ENCODE data around the gene PSTPIP1. TPM values are rescaled to one million over a fixed set of nuclear protein-coding genes. Genes with fewer than 3 reads are reported as not detected.

PSTPIP1 gene
- total RNA-seq, 1 experiment from 2014 or later, result 13.4 TPM

- no peaks in the 10 kb centered on the region for H3K9me3 ChIP-seq (replicated peaks)
- no peaks in the 10 kb centered on the region for H3K36me3 ChIP-seq
- H3K27ac ChIP-seq, result no peak overlapping the region
- H3K4me3 ChIP-seq, result no peak overlapping the region
- H3K27me3 ChIP-seq, result no peaks in the 10 kb centered on the region
- H3K4me1 ChIP-seq, result 0 out of 2 replicates have a peak, but pooled peaks cover 4% of the 10 kb centered on the region
- no peak for DNase-seq
Measured at GRCh38 chr15:76987276-76987675, 7.7 kb upstream of the PSTPIP1 start.

DNA sequence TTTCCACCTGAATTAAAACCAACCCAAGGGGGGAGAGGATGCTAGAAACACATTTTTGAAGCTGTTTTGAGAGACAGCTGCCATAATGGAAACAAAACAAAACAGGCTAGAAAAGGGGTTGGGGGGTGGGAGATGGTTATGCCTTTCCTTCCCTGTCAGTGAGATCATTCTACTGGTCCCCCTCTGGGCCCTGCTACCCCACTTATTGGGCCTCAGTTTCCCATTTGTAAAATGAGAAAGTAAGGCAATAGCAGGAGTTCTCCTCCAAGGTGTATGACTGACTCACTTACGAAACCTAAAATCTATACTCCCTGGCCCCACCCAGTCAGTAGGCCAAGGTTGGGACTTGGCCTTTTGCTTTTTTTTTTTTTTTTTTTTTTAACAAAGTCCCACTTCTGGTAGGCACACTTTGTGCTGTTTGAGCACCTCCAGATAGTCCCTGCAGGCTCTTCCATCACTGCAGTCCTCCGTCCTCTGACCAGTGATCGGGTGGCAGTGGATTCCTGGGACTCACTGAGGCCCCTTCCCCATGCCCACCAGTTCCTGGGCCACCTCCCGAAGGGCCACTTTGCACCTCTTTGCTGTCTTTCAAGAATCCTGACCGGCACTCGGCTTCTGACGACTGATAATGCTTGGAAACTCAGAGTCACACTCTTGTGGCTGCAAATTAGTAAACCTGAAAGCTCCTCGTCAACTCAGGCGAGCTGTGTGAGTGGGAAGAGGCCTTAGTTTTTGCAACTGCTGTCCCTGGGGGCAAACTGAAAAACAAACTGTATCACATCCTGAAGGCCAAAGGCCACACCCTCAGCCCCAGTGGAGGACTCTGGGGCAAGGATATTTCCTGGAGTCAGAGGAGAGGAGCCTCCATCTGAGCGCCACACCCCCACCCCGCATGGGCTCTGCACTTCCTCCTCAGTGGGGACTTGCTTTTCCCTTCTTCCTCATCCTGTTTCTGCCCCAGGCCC, 6.7 kb upstream of the PSTPIP1 start:
- Histone ChIP-seq H3K36me3 (no peaks in the 10 kb centered on the region), H3K27ac (no peak overlapping the region), H3K4me1 (0 out of 2 replicates have a peak, but pooled peaks cover 4% of the 10 kb centered on the region), H3K4me3 (no peak overlapping the region), H3K9me3 (replicated peaks) (no peaks in the 10 kb centered on the region), H3K27me3 (no peaks in the 10 kb centered on the region)
- DNase-seq, result no peak

DNA sequence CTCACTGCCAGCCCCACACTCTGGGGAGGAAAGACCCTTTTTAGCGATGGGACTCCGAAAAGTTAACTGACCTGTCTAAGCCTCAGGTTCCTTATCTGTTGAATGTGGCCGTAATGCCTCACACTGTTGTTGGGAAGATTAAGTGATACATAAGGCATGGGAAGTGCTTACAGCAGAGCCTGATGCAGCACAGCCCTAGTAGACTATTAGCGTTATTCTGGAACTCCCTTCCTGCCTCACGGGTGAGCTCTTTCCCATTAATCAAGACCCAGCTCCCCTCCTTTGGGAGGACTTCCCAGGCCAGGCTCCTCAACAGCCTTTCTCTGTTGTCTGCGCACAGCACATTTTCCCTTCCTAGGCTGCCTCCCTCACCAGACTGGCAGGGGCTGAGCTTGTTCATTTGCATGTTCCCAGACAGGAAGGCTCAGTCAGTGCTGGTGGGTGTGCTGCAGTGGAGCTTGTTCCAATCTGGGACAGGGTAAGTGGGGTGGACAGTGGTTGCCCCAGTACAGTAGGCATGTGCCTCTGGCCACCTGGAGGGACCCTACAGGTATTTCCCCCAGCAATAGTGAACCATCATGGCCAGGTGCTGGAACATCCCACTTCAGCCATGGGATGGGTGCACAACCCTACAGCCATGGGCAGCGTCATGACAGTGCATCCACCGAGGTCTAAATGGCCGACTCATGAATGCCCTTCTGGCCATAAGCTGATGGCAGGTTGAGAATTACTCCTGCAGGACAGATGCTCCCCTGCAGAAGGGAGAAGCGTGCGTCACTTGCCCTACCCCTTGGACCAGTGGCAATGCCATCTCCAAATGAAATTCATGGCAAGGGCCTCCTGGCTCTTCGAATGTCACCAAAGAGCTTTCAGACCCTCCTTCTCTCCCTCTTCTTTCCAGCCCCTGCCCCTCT, 5.8 kb upstream of the PSTPIP1 start:
- no peak for DNase-seq
- Histone ChIP-seq H3K36me3 (no peaks in the 10 kb centered on the region), H3K4me1 (0 out of 2 replicates have a peak, but pooled peaks cover 4% of the 10 kb centered on the region), H3K4me3 (no peak overlapping the region), H3K9me3 (replicated peaks) (no peaks in the 10 kb centered on the region), H3K27ac (no peak overlapping the region), H3K27me3 (no peaks in the 10 kb centered on the region)

DNA sequence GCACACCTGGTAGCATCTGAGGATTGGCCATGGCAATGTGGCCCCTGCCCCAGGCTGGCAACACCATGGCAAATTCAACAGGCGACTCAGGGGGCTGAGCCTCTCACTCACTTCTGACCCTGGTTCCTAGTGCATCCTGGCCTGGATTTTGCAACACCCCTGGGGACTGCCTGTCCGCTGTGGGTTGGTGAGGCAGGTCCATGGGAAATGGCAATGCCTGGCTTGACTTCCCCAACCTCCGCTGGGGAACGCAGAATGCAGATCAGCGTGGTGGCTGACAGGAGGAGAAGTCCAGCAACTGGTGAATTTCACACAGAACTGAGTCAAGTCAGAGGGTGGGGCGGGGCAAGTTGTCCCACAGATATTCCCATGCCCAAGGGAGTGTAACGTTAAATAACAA, 3.9 kb upstream of the PSTPIP1 start:
- no peaks in the 10 kb centered on the region for H3K27me3 ChIP-seq
- H3K27ac ChIP-seq, result no peak overlapping the region
- H3K9me3 ChIP-seq (replicated peaks), result no peaks in the 10 kb centered on the region
- H3K4me1 ChIP-seq, result 0 out of 2 replicates have a peak, but pooled peaks cover 7% of the 10 kb centered on the region
- no peak for DNase-seq
- no peaks in the 10 kb centered on the region for H3K36me3 ChIP-seq
- no peak overlapping the region for H3K4me3 ChIP-seq

- H3K27me3 ChIP-seq, result no peaks in the 10 kb centered on the region
- H3K4me1 ChIP-seq, result 0 out of 2 replicates have a peak, but pooled peaks cover 9% of the 10 kb centered on the region
- H3K9me3 ChIP-seq (replicated peaks), result no peaks in the 10 kb centered on the region
- no peak overlapping the region for H3K4me3 ChIP-seq
- DNase-seq, result no peak
- no peak overlapping the region for H3K27ac ChIP-seq
- H3K36me3 ChIP-seq, result no peaks in the 10 kb centered on the region
Measured at GRCh38 chr15:76991741-76992645, 2.9 kb upstream of the PSTPIP1 start.

DNA sequence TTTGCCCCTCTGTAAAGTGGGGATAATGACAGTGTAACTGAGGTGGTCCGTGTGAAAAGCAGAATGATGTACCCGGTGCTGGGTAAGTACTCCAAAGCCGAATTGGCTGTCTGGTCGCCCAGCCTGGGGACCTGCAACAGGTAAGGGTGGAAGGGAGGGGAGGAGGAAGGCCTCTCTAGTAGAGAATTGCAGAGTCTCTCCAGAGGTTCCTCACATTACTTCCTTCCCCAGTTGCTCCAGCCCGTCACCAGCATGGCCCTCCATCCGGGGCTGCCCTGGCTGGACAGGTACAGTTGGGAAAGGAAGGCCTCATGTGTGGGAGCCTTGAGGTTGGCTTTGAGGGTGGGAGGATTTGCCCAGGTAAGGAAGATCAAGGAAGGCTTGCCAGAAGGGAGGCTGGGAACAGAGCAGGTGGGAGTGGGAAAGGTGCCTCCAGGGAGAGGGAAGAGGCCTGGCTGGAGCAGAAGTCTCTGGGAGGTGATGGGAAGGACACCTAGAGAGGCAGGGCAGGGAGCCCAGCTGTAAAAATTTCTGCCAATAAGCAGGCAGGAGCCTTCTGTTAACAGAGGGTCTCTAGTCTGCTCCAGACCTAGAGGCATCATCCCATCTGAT, 1.7 kb upstream of the PSTPIP1 start:
- H3K27ac ChIP-seq, result no peak overlapping the region
- H3K27me3 ChIP-seq, result no peaks in the 10 kb centered on the region
- no peak for DNase-seq
- no peak overlapping the region for H3K4me3 ChIP-seq
- 0 out of 2 replicates have a peak, but pooled peaks cover 10% of the 10 kb centered on the region for H3K4me1 ChIP-seq
- H3K9me3 ChIP-seq (replicated peaks), result no peaks in the 10 kb centered on the region
- no peaks in the 10 kb centered on the region for H3K36me3 ChIP-seq

GRCh38 chr15:76994001-76994400, 925 bp upstream of the PSTPIP1 start:
- H3K27me3 ChIP-seq, result no peaks in the 10 kb centered on the region
- no peak overlapping the region for H3K4me3 ChIP-seq
- no peak for DNase-seq
- H3K4me1 ChIP-seq, result 0 out of 2 replicates have a peak, but pooled peaks cover 10% of the 10 kb centered on the region
- H3K36me3 ChIP-seq, result no peaks in the 10 kb centered on the region
- H3K27ac ChIP-seq, result no peak overlapping the region
- H3K9me3 ChIP-seq (replicated peaks), result no peaks in the 10 kb centered on the region

GRCh38 chr15:76994496-76994895, 430 bp upstream of the PSTPIP1 start:
- no peak overlapping the region; the same call in 1 of the 2 replicates for H3K4me3 ChIP-seq
- H3K9me3 ChIP-seq (replicated peaks), result no peaks in the 10 kb centered on the region
- H3K27me3 ChIP-seq, result no peaks in the 10 kb centered on the region
- no peak overlapping the region for H3K27ac ChIP-seq
- H3K4me1 ChIP-seq, result 0 out of 2 replicates have a peak, but pooled peaks cover 10% of the 10 kb centered on the region
- no peak for DNase-seq
- H3K36me3 ChIP-seq, result no peaks in the 10 kb centered on the region

GRCh38 chr15:76996076-76996525, 1.2 kb downstream of the PSTPIP1 start:
- H3K36me3 ChIP-seq, result no peaks in the 10 kb centered on the region
- no peaks in the 10 kb centered on the region for H3K9me3 ChIP-seq (replicated peaks)
- DNase-seq, result no peak
- no peak overlapping the region for H3K27ac ChIP-seq
- H3K4me3 ChIP-seq, result no peak overlapping the region
- H3K27me3 ChIP-seq, result no peaks in the 10 kb centered on the region
- H3K4me1 ChIP-seq, result 0 out of 2 replicates have a peak, but pooled peaks cover 10% of the 10 kb centered on the region

DNA sequence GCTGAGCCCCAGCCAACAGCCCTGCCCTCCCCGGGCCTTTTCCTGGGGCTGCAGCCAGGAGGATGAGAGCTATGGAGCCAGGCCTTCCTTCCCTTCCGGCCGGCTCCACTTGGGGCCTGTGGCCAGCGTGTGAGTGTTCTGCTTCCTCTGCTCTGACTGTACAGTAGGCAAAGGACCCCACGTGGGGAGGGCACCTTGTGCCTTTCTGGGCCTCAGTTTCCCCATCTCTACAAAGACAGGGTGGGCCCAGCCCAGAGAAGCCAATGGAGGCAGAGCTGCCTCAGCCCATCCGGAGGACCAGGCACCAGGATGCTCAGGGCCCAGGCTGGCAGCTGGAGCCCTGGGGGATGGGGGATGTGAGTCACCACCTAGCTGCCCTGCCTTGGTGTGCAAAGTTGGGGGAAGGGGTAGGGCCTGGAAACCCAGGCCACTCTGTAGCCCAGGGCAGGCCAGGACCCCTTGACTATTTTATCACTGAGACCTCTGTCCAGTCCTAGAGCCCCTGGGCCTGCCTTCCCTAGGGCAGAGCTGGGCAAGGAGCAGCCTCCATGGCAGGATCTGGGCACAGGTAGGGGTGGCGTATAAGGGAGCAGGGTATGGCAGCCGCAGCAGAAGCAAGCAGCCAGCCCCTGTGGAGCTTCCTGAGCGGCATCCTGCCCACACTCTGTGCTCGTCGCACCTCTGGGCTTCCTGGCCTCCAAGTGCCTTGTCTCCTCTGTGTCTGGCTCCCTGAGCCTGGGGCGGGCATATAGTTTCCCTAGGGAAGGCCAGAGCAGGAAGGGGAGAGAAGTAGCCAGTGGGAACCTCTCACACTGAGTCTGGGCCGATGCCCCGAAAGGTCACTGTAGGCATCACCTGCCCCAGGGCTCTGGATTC, 1.8 kb downstream of the PSTPIP1 start:
- Histone ChIP-seq H3K4me1 (0 out of 2 replicates have a peak, but pooled peaks cover 5% of the 10 kb centered on the region), H3K9me3 (replicated peaks) (no peaks in the 10 kb centered on the region), H3K27me3 (no peaks in the 10 kb centered on the region), H3K27ac (no peak overlapping the region), H3K4me3 (no peak overlapping the region), H3K36me3 (no peaks in the 10 kb centered on the region)
- no peak for DNase-seq

- no peaks in the 10 kb centered on the region for H3K9me3 ChIP-seq (replicated peaks)
- no peak overlapping the region for H3K4me3 ChIP-seq
- DNase-seq, result no peak
- H3K27ac ChIP-seq, result no peak overlapping the region
- H3K27me3 ChIP-seq, result no peaks in the 10 kb centered on the region
- H3K36me3 ChIP-seq, result no peaks in the 10 kb centered on the region
- H3K4me1 ChIP-seq, result 0 out of 2 replicates have a peak, but pooled peaks cover 5% of the 10 kb centered on the region
Measured at GRCh38 chr15:76998663-76999285, 3.8 kb downstream of the PSTPIP1 start.

- no peaks in the 10 kb centered on the region for H3K27me3 ChIP-seq
- H3K27ac ChIP-seq, result no peak overlapping the region
- no peaks in the 10 kb centered on the region for H3K9me3 ChIP-seq (replicated peaks)
- DNase-seq, result no peak
- H3K4me3 ChIP-seq, result no peak overlapping the region
- 0 out of 2 replicates have a peak, but pooled peaks cover 2% of the 10 kb centered on the region for H3K4me1 ChIP-seq
- H3K36me3 ChIP-seq, result no peaks in the 10 kb centered on the region
Measured at GRCh38 chr15:76999996-77000395, 5.1 kb downstream of the PSTPIP1 start.
